Measurements from ENCODE around the gene C10orf71. TPM values are rescaled to one million over a fixed set of nuclear protein-coding genes. Genes with fewer than 3 reads are reported as not detected.

C10orf71 gene
- total RNA-seq, 1 donor from 2014 or later, result not detected

- TF ChIP-seq CTCF (IDR thresholded peaks at IDR 0.05; ENCODE audit: insufficient read depth, low read length, poor library complexity, severe bottlenecking), result no peak
- Histone ChIP-seq H3K4me3 (ENCODE audit: low read depth, low read length) (no peak overlapping the region), H3K27me3 (ENCODE audit: control insufficient read depth, insufficient read depth, low read length) (no peaks in the 10 kb centered on the region), H3K36me3 (ENCODE audit: control insufficient read depth, insufficient read depth, low read length) (no peaks in the 10 kb centered on the region)
- no peak for DNase-seq (ENCODE audit: low read depth)
These were observed 14.6 kb downstream of the C10orf71 start for GRCh38 chr10:49313501-49314070.

GRCh38 chr10:49314806-49315205 is 15.8 kb downstream of the C10orf71 start:
- H3K36me3 ChIP-seq (ENCODE audit: control insufficient read depth, insufficient read depth, low read length), result no peaks in the 10 kb centered on the region
- DNase-seq (ENCODE audit: low read depth), result no peak
- H3K4me3 ChIP-seq (ENCODE audit: low read depth, low read length), result no peak overlapping the region
- H3K27me3 ChIP-seq (ENCODE audit: control insufficient read depth, insufficient read depth, low read length), result no peaks in the 10 kb centered on the region
- no peak for TF ChIP-seq CTCF (IDR thresholded peaks at IDR 0.05; ENCODE audit: insufficient read depth, low read length, poor library complexity, severe bottlenecking)

GRCh38 chr10:49318028-49318427 is 19.1 kb downstream of the C10orf71 start:
- Histone ChIP-seq H3K4me3 (ENCODE audit: low read depth, low read length) (no peak overlapping the region), H3K36me3 (ENCODE audit: control insufficient read depth, insufficient read depth, low read length) (no peaks in the 10 kb centered on the region), H3K27me3 (ENCODE audit: control insufficient read depth, insufficient read depth, low read length) (no peaks in the 10 kb centered on the region)
- DNase-seq (ENCODE audit: low read depth), result no peak
- TF ChIP-seq CTCF (IDR thresholded peaks at IDR 0.05; ENCODE audit: insufficient read depth, low read length, poor library complexity, severe bottlenecking), result no peak

GRCh38 chr10:49318755-49319154 is 19.8 kb downstream of the C10orf71 start:
- Histone ChIP-seq H3K4me3 (ENCODE audit: low read depth, low read length) (no peak overlapping the region), H3K36me3 (ENCODE audit: control insufficient read depth, insufficient read depth, low read length) (no peaks in the 10 kb centered on the region), H3K27me3 (ENCODE audit: control insufficient read depth, insufficient read depth, low read length) (no peaks in the 10 kb centered on the region)
- DNase-seq (ENCODE audit: low read depth), result no peak
- no peak for TF ChIP-seq CTCF (IDR thresholded peaks at IDR 0.05; ENCODE audit: insufficient read depth, low read length, poor library complexity, severe bottlenecking)

- Histone ChIP-seq H3K27me3 (ENCODE audit: control insufficient read depth, insufficient read depth, low read length) (no peaks in the 10 kb centered on the region), H3K36me3 (ENCODE audit: control insufficient read depth, insufficient read depth, low read length) (no peaks in the 10 kb centered on the region), H3K4me3 (ENCODE audit: low read depth, low read length) (no peak overlapping the region)
- no peak for DNase-seq (ENCODE audit: low read depth)
- TF ChIP-seq CTCF (IDR thresholded peaks at IDR 0.05; ENCODE audit: insufficient read depth, low read length, poor library complexity, severe bottlenecking), result no peak
These were observed 20.2 kb downstream of the C10orf71 start for GRCh38 chr10:49319206-49319605.

GRCh38 chr10:49320191-49320590 is 21.2 kb downstream of the C10orf71 start:
- Histone ChIP-seq H3K36me3 (ENCODE audit: control insufficient read depth, insufficient read depth, low read length) (no peaks in the 10 kb centered on the region), H3K27me3 (ENCODE audit: control insufficient read depth, insufficient read depth, low read length) (no peaks in the 10 kb centered on the region), H3K4me3 (ENCODE audit: low read depth, low read length) (no peak overlapping the region)
- no peak for TF ChIP-seq CTCF (IDR thresholded peaks at IDR 0.05; ENCODE audit: insufficient read depth, low read length, poor library complexity, severe bottlenecking)
- no peak for DNase-seq (ENCODE audit: low read depth)

Measured in kidney epithelial cell (primary cell).